H7 (cell line): ENCODE results near the gene TXNDC17. TPM values are rescaled to one million over a fixed set of nuclear protein-coding genes. Genes with fewer than 3 reads are reported as not detected.
A peak's percentile ranks its signal among the peaks of the same experiment; 100 is the strongest.

ENCODE experiments used
- DNase-seq: peaks from one replicate; pipeline ENCODE4 v3.0.0; 2012
- H3K27me3 ChIP-seq: 2 replicates; pipeline ENCODE4 v1.6.0; 2011; ENCODE audit warnings: mild to moderate bottlenecking, low read length; ENCODE audit not compliant: control insufficient read depth, insufficient read depth
- H3K36me3 ChIP-seq: replicated peaks from 2 replicates; pipeline ENCODE4 v1.5.1; 2011; ENCODE audit warnings: low read length; ENCODE audit not compliant: control insufficient read depth, insufficient read depth
- H3K4me3 ChIP-seq: 2 replicates; pipeline ENCODE4 v1.5.1; 2011; ENCODE audit warnings: low read depth, mild to moderate bottlenecking, control low read depth, low read length, moderate library complexity; ENCODE audit not compliant: insufficient read depth
- total RNA-seq: library from RNA; depleted of rRNA; stranded (reverse); fragments of >200 nt; shearing (Covaris generic); gene quantifications from 2 replicates; pipeline ENCODE4 v1.2.3, GENCODE V29; 2014

TXNDC17 gene
- total RNA-seq, 1 experiment from 2014 or later, result 172 TPM

- no peaks in the 10 kb centered on the region for H3K27me3 ChIP-seq
- peaks cover 3% of the 10 kb centered on the region for H3K36me3 ChIP-seq
- no peak overlapping the region for H3K4me3 ChIP-seq
- no peak for DNase-seq
Observed at GRCh38 chr17:6623941-6624340, 16.9 kb upstream of the TXNDC17 start.

- Histone ChIP-seq H3K36me3 (peaks cover 1% of the 10 kb centered on the region), H3K27me3 (no peaks in the 10 kb centered on the region), H3K4me3 (no peak overlapping the region)
- DNase-seq, result no peak
Observed at GRCh38 chr17:6626616-6627015, 14.2 kb upstream of the TXNDC17 start.

- Histone ChIP-seq H3K36me3 (peaks cover 1% of the 10 kb centered on the region), H3K27me3 (no peaks in the 10 kb centered on the region), H3K4me3 (no peak overlapping the region)
- no peak for DNase-seq
Observed at GRCh38 chr17:6627019-6627418, 13.8 kb upstream of the TXNDC17 start.

GRCh38 chr17:6630390-6630789 is 10.5 kb upstream of the TXNDC17 start:
- Histone ChIP-seq H3K27me3 (no peaks in the 10 kb centered on the region), H3K4me3 (no peak overlapping the region), H3K36me3 (peaks cover 1% of the 10 kb centered on the region)
- no peak for DNase-seq

- H3K4me3 ChIP-seq, result no peak overlapping the region
- DNase-seq, result no peak
- H3K36me3 ChIP-seq, result peaks cover 1% of the 10 kb centered on the region
- no peaks in the 10 kb centered on the region for H3K27me3 ChIP-seq
Observed at GRCh38 chr17:6632530-6632929, 8.3 kb upstream of the TXNDC17 start.

GRCh38 chr17:6633263-6633662 is 7.6 kb upstream of the TXNDC17 start:
- no peaks in the 10 kb centered on the region; the same call in 1 of the 2 replicates for H3K36me3 ChIP-seq
- H3K4me3 ChIP-seq, result no peak overlapping the region
- H3K27me3 ChIP-seq, result no peaks in the 10 kb centered on the region
- no peak for DNase-seq

GRCh38 chr17:6636105-6636504 is 4.8 kb upstream of the TXNDC17 start:
- H3K4me3 ChIP-seq, result no peak overlapping the region
- no peak for DNase-seq
- no peaks in the 10 kb centered on the region for H3K27me3 ChIP-seq
- no peaks in the 10 kb centered on the region; the same call in 1 of the 2 replicates for H3K36me3 ChIP-seq

- Histone ChIP-seq H3K4me3 (no peak overlapping the region), H3K36me3 (no peaks in the 10 kb centered on the region), H3K27me3 (no peaks in the 10 kb centered on the region)
- peak; percentile 17 for DNase-seq
Observed at GRCh38 chr17:6636616-6637457, 4.0 kb upstream of the TXNDC17 start.

GRCh38 chr17:6637458-6637840 is 3.4 kb upstream of the TXNDC17 start:
- H3K4me3 ChIP-seq, result no peak overlapping the region
- H3K27me3 ChIP-seq, result no peaks in the 10 kb centered on the region
- no peaks in the 10 kb centered on the region for H3K36me3 ChIP-seq
- DNase-seq, result no peak

- Histone ChIP-seq H3K27me3 (no peaks in the 10 kb centered on the region), H3K36me3 (peaks cover 1% of the 10 kb centered on the region; the same call in 1 of the 2 replicates), H3K4me3 (no peak overlapping the region)
- DNase-seq, result peak; percentile 17
Observed at GRCh38 chr17:6638046-6638908, 2.6 kb upstream of the TXNDC17 start.

GRCh38 chr17:6639014-6639585 is 1.8 kb upstream of the TXNDC17 start:
- Histone ChIP-seq H3K4me3 (peak overlapping the region; percentile 68), H3K36me3 (peaks cover 4% of the 10 kb centered on the region), H3K27me3 (no peaks in the 10 kb centered on the region)
- peak; percentile 42 for DNase-seq

GRCh38 chr17:6639586-6640535 is 999 bp upstream of the TXNDC17 start:
- DNase-seq, result peak; percentile 78
- Histone ChIP-seq H3K36me3 (peaks cover 4% of the 10 kb centered on the region), H3K27me3 (no peaks in the 10 kb centered on the region), H3K4me3 (peak overlapping the region; percentile 68)

- Histone ChIP-seq H3K4me3 (peak overlapping the region; percentile 68), H3K36me3 (peaks cover 4% of the 10 kb centered on the region), H3K27me3 (no peaks in the 10 kb centered on the region)
- no peak for DNase-seq
Observed at GRCh38 chr17:6641247-6641863, 495 bp downstream of the TXNDC17 start.
